HEK293 (cell line): Measurements from ENCODE around the gene CCDC30.

Source experiments
- CTCF ChIA-PET: fragments of 350-600 bp; formaldehyde crosslinking; extraction: SDS; loops from one replicate; lab custom pipeline; 2021; ENCODE audit warnings: antibody characterized with exemption; lab: Yijun Ruan, JAX
- POLR2A ChIA-PET: fragments of 300-600 bp; formaldehyde crosslinking; extraction: SDS; loops from one replicate; lab custom pipeline; 2020; ENCODE audit warnings: antibody characterized with exemption, inconsistent platforms; lab: Yijun Ruan, JAX
- H3K27ac ChIP-seq: fragments of 200-500 bp; sonication (Bioruptor generic); 2 replicates; pipeline ENCODE4 v1.5.1; 2014; ENCODE audit warnings: low read depth, low read length, control low read depth, inconsistent platforms; ENCODE audit errors: extremely low read depth
- H3K36me3 ChIP-seq, 2 experiments: fragments of 200-500 bp in 1 of 2; sonication (Bioruptor generic) in 1 of 2; 1 replicate in 1 of 2; 2 replicates in 1 of 2; pipeline ENCODE4 v1.5.1; 2014 to 2017; ENCODE audit warnings: inconsistent platforms in 2 of 2, low read length in 2 of 2; ENCODE audit not compliant: control insufficient read depth in 2 of 2, insufficient read depth in 1 of 2
- H3K4me1 ChIP-seq: fragments of 200-500 bp; sonication (Bioruptor generic); 2 replicates; pipeline ENCODE4 v1.5.1; 2014; ENCODE audit warnings: mild to moderate bottlenecking, low read length, inconsistent platforms; ENCODE audit not compliant: control insufficient read depth, insufficient read depth
- H3K4me3 ChIP-seq: 2 replicates; pipeline ENCODE4 v1.5.1; 2011; ENCODE audit warnings: low read depth, mild to moderate bottlenecking, control low read depth, low read length, moderate library complexity
- H3K9me3 ChIP-seq: fragments of 200-500 bp; sonication (Bioruptor generic); 2 replicates; pipeline ENCODE4 v1.5.1; 2014; ENCODE audit warnings: low read depth, low read length, inconsistent platforms; ENCODE audit not compliant: control insufficient read depth, insufficient read depth
- KLF10 ChIP-seq: fragments of 450-650 bp; IDR thresholded peaks from 2 replicates; pipeline ENCODE4 v1.5.1; 2018; ENCODE audit warnings: missing biosample characterization, mild to moderate bottlenecking, missing genetic modification characterization
- KLF16 ChIP-seq: fragments of 450-650 bp; formaldehyde crosslinking; IDR thresholded peaks from 2 replicates; pipeline ENCODE4 v1.5.1; 2017; ENCODE audit warnings: missing biosample characterization, missing genetic modification characterization
- TSHZ1 ChIP-seq: fragments of 450-650 bp; formaldehyde crosslinking; IDR thresholded peaks from 2 replicates; pipeline ENCODE4 v1.5.1; 2016; ENCODE audit warnings: missing biosample characterization, missing genetic modification characterization, borderline replicate concordance
- ZBTB1 ChIP-seq: fragments of 450-650 bp; formaldehyde crosslinking; IDR thresholded peaks from 2 replicates; pipeline ENCODE4 v1.5.1; 2016; ENCODE audit warnings: missing biosample characterization, missing genetic modification characterization
- ZBTB17 ChIP-seq: fragments of 450-650 bp; formaldehyde crosslinking; IDR thresholded peaks from 2 replicates; pipeline ENCODE4 v1.5.1; 2016; ENCODE audit warnings: missing biosample characterization, missing genetic modification characterization
- ZBTB26 ChIP-seq: fragments of 450-650 bp; formaldehyde crosslinking; optimal IDR thresholded peaks from 2 replicates; pipeline ENCODE3; 2016; ENCODE audit warnings: missing biosample characterization, mild to moderate bottlenecking, missing genetic modification characterization
- ZBTB44 ChIP-seq: fragments of 450-650 bp; IDR thresholded peaks from 2 replicates; pipeline ENCODE4 v1.5.1; 2018; ENCODE audit warnings: missing biosample characterization, mild to moderate bottlenecking, missing genetic modification characterization
- ZFP3 ChIP-seq: fragments of 450-650 bp; formaldehyde crosslinking; IDR thresholded peaks from 2 replicates; pipeline ENCODE4 v1.5.1; 2016; ENCODE audit warnings: low read depth, missing biosample characterization, missing genetic modification characterization
- ZFP69B ChIP-seq: fragments of 450-650 bp; formaldehyde crosslinking; IDR thresholded peaks from 2 replicates; pipeline ENCODE4 v1.5.1; 2016; ENCODE audit warnings: missing biosample characterization, missing genetic modification characterization
- ZIC2 ChIP-seq: fragments of 450-650 bp; formaldehyde crosslinking; IDR thresholded peaks from 2 replicates; pipeline ENCODE4 v1.5.1; 2016; ENCODE audit warnings: missing biosample characterization, missing genetic modification characterization
- ZNF157 ChIP-seq: fragments of 450-650 bp; formaldehyde crosslinking; IDR thresholded peaks from 2 replicates; pipeline ENCODE4 v1.5.1; 2016; ENCODE audit warnings: missing biosample characterization, missing genetic modification characterization
- ZNF335 ChIP-seq: fragments of 450-650 bp; formaldehyde crosslinking; conservative IDR thresholded peaks from 2 replicates; pipeline ENCODE4 v1.5.1; 2016; ENCODE audit warnings: missing biosample characterization, missing genetic modification characterization
- ZNF341 ChIP-seq: fragments of 450-650 bp; formaldehyde crosslinking; IDR thresholded peaks from 2 replicates; pipeline ENCODE4; 2016; ENCODE audit warnings: low read depth, missing biosample characterization, missing genetic modification characterization
- ZNF623 ChIP-seq: fragments of 450-650 bp; formaldehyde crosslinking; IDR thresholded peaks from 2 replicates; pipeline ENCODE4 v1.5.1; 2016; ENCODE audit warnings: missing biosample characterization, missing genetic modification characterization
- ZNF701 ChIP-seq: fragments of 450-650 bp; formaldehyde crosslinking; IDR thresholded peaks from 2 replicates; pipeline ENCODE4 v1.5.1; 2016; ENCODE audit warnings: missing biosample characterization, missing genetic modification characterization
- ZNF776 ChIP-seq: fragments of 450-650 bp; formaldehyde crosslinking; IDR thresholded peaks from 2 replicates; pipeline ENCODE4 v1.5.0; 2017; ENCODE audit warnings: missing biosample characterization, missing genetic modification characterization, borderline replicate concordance
- ZNF777 ChIP-seq: fragments of 450-650 bp; formaldehyde crosslinking; IDR thresholded peaks from 2 replicates; pipeline ENCODE4 v1.5.1; 2017; ENCODE audit warnings: missing biosample characterization, missing genetic modification characterization, borderline replicate concordance
- ZNF792 ChIP-seq: fragments of 450-650 bp; formaldehyde crosslinking; IDR thresholded peaks from 2 replicates; pipeline ENCODE4 v1.5.1; 2016; ENCODE audit warnings: missing biosample characterization, missing genetic modification characterization
- ZNF830 ChIP-seq: fragments of 450-650 bp; IDR thresholded peaks from 2 replicates; pipeline ENCODE4 v1.5.0; 2018; ENCODE audit warnings: missing biosample characterization, missing genetic modification characterization, low read depth, mild to moderate bottlenecking, moderate library complexity
- ZSCAN23 ChIP-seq: fragments of 450-650 bp; formaldehyde crosslinking; IDR thresholded peaks from 2 replicates; pipeline ENCODE4 v1.5.1; 2016; ENCODE audit warnings: missing biosample characterization, missing genetic modification characterization
- TF ChIP-seq, protein P1 (sequence below): fragments of 450-650 bp; formaldehyde crosslinking; IDR thresholded peaks from 2 replicates; pipeline ENCODE4 v1.5.1; 2017; ENCODE audit warnings: missing biosample characterization, missing genetic modification characterization
- TF ChIP-seq, protein P2 (sequence below): fragments of 450-650 bp; formaldehyde crosslinking; IDR thresholded peaks from 2 replicates; pipeline ENCODE4 v1.5.1; 2016; ENCODE audit warnings: missing biosample characterization, missing genetic modification characterization
- TF ChIP-seq, protein P3 (sequence below): fragments of 450-650 bp; formaldehyde crosslinking; IDR thresholded peaks from 2 replicates; pipeline ENCODE4 v1.5.1; 2016; ENCODE audit warnings: missing biosample characterization, missing genetic modification characterization

CCDC30 gene

DNA sequence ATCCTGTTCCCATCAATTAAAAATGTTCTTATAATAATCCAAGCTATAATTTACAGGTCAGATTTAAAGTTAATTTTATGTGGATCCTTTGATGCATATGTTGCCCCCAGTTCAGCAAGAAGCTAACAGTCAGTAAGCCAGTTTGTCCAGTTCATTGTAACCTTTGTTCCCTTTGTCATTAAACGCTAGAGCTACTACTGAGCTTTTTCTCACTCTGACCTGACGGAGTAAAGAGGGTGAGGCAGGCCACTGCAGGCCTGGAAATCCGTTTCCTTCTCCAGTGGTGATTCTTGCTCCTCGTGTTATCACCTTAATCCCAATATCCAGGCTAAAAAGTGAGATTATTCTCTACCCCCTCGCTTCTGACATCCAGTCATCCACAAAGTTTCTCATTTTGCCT lies 229.4 kb downstream of the CCDC30 start:
- Histone ChIP-seq H3K36me3 (peaks cover 8 to 83% of the 10 kb centered on the region in 2 experiments), H3K4me1 (peaks cover 17% of the 10 kb centered on the region), H3K4me3 (no peak overlapping the region), H3K9me3 (no peaks in the 10 kb centered on the region), H3K27ac (no peak overlapping the region)
- POLR2A ChIA-PET: interaction anchor here (2.9 kb wide), 1 partner anchor 10 kb away, joined by 19 read pairs; the partner anchor contains the start of gene YBX1
- CTCF ChIA-PET: no interaction called here
- TF ChIP-seq, protein P1, sequence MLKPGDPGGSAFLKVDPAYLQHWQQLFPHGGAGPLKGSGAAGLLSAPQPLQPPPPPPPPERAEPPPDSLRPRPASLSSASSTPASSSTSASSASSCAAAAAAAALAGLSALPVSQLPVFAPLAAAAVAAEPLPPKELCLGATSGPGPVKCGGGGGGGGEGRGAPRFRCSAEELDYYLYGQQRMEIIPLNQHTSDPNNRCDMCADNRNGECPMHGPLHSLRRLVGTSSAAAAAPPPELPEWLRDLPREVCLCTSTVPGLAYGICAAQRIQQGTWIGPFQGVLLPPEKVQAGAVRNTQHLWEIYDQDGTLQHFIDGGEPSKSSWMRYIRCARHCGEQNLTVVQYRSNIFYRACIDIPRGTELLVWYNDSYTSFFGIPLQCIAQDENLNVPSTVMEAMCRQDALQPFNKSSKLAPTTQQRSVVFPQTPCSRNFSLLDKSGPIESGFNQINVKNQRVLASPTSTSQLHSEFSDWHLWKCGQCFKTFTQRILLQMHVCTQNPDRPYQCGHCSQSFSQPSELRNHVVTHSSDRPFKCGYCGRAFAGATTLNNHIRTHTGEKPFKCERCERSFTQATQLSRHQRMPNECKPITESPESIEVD (tag by site-specific recombination): no peak
- TF ChIP-seq ZBTB17 (tag by site-specific recombination): no peak
- no peak for TF ChIP-seq ZNF701 (tag by site-specific recombination)
- no peak for TF ChIP-seq ZIC2
- no peak for TF ChIP-seq ZBTB26
- no peak for TF ChIP-seq ZSCAN23
- TF ChIP-seq ZNF157 (tag by site-specific recombination): no peak
- TF ChIP-seq, protein P2, sequence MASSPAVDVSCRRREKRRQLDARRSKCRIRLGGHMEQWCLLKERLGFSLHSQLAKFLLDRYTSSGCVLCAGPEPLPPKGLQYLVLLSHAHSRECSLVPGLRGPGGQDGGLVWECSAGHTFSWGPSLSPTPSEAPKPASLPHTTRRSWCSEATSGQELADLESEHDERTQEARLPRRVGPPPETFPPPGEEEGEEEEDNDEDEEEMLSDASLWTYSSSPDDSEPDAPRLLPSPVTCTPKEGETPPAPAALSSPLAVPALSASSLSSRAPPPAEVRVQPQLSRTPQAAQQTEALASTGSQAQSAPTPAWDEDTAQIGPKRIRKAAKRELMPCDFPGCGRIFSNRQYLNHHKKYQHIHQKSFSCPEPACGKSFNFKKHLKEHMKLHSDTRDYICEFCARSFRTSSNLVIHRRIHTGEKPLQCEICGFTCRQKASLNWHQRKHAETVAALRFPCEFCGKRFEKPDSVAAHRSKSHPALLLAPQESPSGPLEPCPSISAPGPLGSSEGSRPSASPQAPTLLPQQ (tag by site-specific recombination): no peak
- no peak for TF ChIP-seq ZNF830 (tag by site-specific recombination)
- TF ChIP-seq ZBTB1 (tag by site-specific recombination): no peak

GRCh38 chr1:42692911-42693310 lies 229.8 kb downstream of the CCDC30 start:
- CTCF ChIA-PET: interaction anchor here (0.6 kb wide), 1 partner anchor 103 kb away, joined by 5 read pairs; no protein-coding TSS in a partner anchor
- Histone ChIP-seq H3K4me1 (peaks cover 17% of the 10 kb centered on the region), H3K9me3 (no peaks in the 10 kb centered on the region), H3K27ac (no peak overlapping the region), H3K4me3 (no peak overlapping the region), H3K36me3 (peaks cover 12 to 83% of the 10 kb centered on the region in 2 experiments)
- POLR2A ChIA-PET: interaction anchor here (2.9 kb wide), 1 partner anchor 11 kb away, joined by 19 read pairs; the partner anchor contains the start of gene YBX1
- no peak for TF ChIP-seq ZFP3
- TF ChIP-seq TSHZ1 (tag by site-specific recombination): no peak
- no peak for TF ChIP-seq ZNF792 (tag by site-specific recombination)
- no peak for TF ChIP-seq ZNF335 (tag by site-specific recombination)
- TF ChIP-seq ZNF777: no peak
- TF ChIP-seq, protein P1 (tag by site-specific recombination): no peak
- TF ChIP-seq KLF10: no peak
- TF ChIP-seq, protein P3, sequence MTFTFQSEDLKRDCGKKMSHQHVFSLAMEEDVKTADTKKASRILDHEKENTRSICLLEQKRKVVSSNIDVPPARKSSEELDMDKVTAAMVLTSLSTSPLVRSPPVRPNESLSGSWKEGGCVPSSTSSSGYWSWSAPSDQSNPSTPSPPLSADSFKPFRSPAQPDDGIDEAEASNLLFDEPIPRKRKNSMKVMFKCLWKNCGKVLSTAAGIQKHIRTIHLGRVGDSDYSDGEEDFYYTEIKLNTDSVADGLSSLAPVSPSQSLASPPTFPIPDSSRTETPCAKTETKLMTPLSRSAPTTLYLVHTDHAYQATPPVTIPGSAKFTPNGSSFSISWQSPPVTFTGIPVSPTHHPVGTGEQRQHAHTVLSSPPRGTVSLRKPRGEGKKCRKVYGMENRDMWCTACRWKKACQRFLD (tag by site-specific recombination): no peak
- TF ChIP-seq ZFP69B: no peak
- no peak for TF ChIP-seq KLF16 (tag by site-specific recombination)
- no peak for TF ChIP-seq ZNF623 (tag by site-specific recombination)
- no peak for TF ChIP-seq ZNF776
- TF ChIP-seq ZNF341 (tag by site-specific recombination): no peak
- no peak for TF ChIP-seq ZBTB44 (tag by site-specific recombination)
